Stimulated activated CD8-positive, alpha-beta memory T cell treated with anti-CD3 and anti-CD28 coated beads, Interleukin-12 subunit alpha, Interleukin-12 subunit beta, amount 100 ng/mL, for 4 hours (primary cell): Measurements from ENCODE around the gene KCNJ15.
"Not testable (repeated sequence)": the region's sequence is repeated elsewhere in the genome, so short reads cannot be mapped to it uniquely, and the experiment has no call there.

ENCODE experiments used
- DNase-seq: peaks from one replicate; pipeline ENCODE4 v3.0.0-alpha.2; 2020; ENCODE audit warnings: low read depth

Gene KCNJ15

GRCh38 chr21:38244885-38245869 is 11.6 kb upstream of the KCNJ15 start:
- DNase-seq, result peak; percentile 28

GRCh38 chr21:38246511-38246910 is 10.3 kb upstream of the KCNJ15 start:
- DNase-seq, result no peak

GRCh38 chr21:38247054-38247453 is 9.7 kb upstream of the KCNJ15 start:
- not testable (repeated sequence) for DNase-seq

GRCh38 chr21:38247738-38248510 is 8.9 kb upstream of the KCNJ15 start:
- DNase-seq, result no peak

GRCh38 chr21:38249256-38249655 is 7.5 kb upstream of the KCNJ15 start:
- DNase-seq, result no peak

GRCh38 chr21:38249696-38250278 is 7.0 kb upstream of the KCNJ15 start:
- DNase-seq, result no peak

- DNase-seq, result no peak
These were observed 5.8 kb upstream of the KCNJ15 start for GRCh38 chr21:38250991-38251418.

GRCh38 chr21:38254970-38255369 is 1.8 kb upstream of the KCNJ15 start:
- DNase-seq, result no peak

GRCh38 chr21:38255571-38256117 is 1.1 kb upstream of the KCNJ15 start:
- DNase-seq, result no peak

GRCh38 chr21:38257667-38258066 is 876 bp downstream of the KCNJ15 start:
- DNase-seq, result no peak

- no peak for DNase-seq
These were observed 2.0 kb downstream of the KCNJ15 start for GRCh38 chr21:38258521-38259485.

- DNase-seq, result no peak
These were observed 2.9 kb downstream of the KCNJ15 start for GRCh38 chr21:38259665-38260064.

GRCh38 chr21:38260426-38260825 is 3.6 kb downstream of the KCNJ15 start:
- no peak for DNase-seq

GRCh38 chr21:38261851-38262250 is 5.1 kb downstream of the KCNJ15 start:
- no peak for DNase-seq

- DNase-seq, result no peak
These were observed 6.7 kb downstream of the KCNJ15 start for GRCh38 chr21:38263493-38263892.

GRCh38 chr21:38264571-38264970 is 7.8 kb downstream of the KCNJ15 start:
- no peak for DNase-seq

GRCh38 chr21:38265166-38265565 is 8.4 kb downstream of the KCNJ15 start:
- no peak for DNase-seq

GRCh38 chr21:38266732-38267131 is 9.9 kb downstream of the KCNJ15 start:
- no peak for DNase-seq

- no peak for DNase-seq
These were observed 10.5 kb downstream of the KCNJ15 start for GRCh38 chr21:38267136-38267755.

- no peak for DNase-seq
These were observed 11.4 kb downstream of the KCNJ15 start for GRCh38 chr21:38267991-38268863.
